ENCODE data around the gene MPO. TPM values are rescaled to one million over a fixed set of nuclear protein-coding genes. Genes with fewer than 3 reads are reported as not detected.

Gene MPO
- total and polyA plus RNA-seq, 10 of the 15 experiments (the other 5 are each of a cell fraction or from before 2014, with no cell fraction given): 0.06 to 0.49 (median 0.14) TPM

- TF ChIP-seq SPI1 (IDR thresholded peaks at IDR 0.05; ENCODE audit: borderline replicate concordance, insufficient read depth, low read depth, low read length) (no peak), SIX5 (IDR thresholded peaks at IDR 0.05; ENCODE audit: low read depth, low read length, severe bottlenecking) (no peak), CREM (IDR thresholded peaks at IDR 0.05; ENCODE audit: low read depth) (no peak), MEF2A (IDR thresholded peaks at IDR 0.05; ENCODE audit: insufficient read depth, low read depth, low read length) (no peak), ATF2 (IDR thresholded peaks at IDR 0.05; ENCODE audit: low read length) (no peak), EP300 (IDR thresholded peaks at IDR 0.05; ENCODE audit: borderline replicate concordance in 1 of 2, control insufficient read depth in 1 of 2, low read depth in 2 of 2, low read length in 2 of 2) (no peak), RAD51 (IDR thresholded peaks at IDR 0.05) (no peak), ZZZ3 (IDR thresholded peaks at IDR 0.05; ENCODE audit: control insufficient read depth, insufficient read length, low read depth) (no peak), SP1 (IDR thresholded peaks at IDR 0.05; ENCODE audit: low read depth, low read length) (no peak), E2F8 (IDR thresholded peaks at IDR 0.05; ENCODE audit: low read depth, partially characterized antibody) (no peak), ZNF24 (IDR thresholded peaks at IDR 0.05) (no peak), NFIC (IDR thresholded peaks at IDR 0.05; ENCODE audit: low read depth, low read length) (no peak), CTCF (IDR thresholded peaks at IDR 0.05 in 2 of 3, conservative IDR thresholded peaks at IDR 0.05 in 1 of 3; ENCODE audit: control insufficient read depth in 2 of 3, extremely low read depth in 1 of 3, insufficient read depth in 1 of 3, low read depth in 3 of 3, low read length in 3 of 3) (no peak), NFYB (IDR thresholded peaks at IDR 0.05; ENCODE audit: insufficient read depth, low read depth, low read length) (no peak), ZBTB4 (CRISPR knock-in tag; IDR thresholded peaks at IDR 0.05) (no peak; the same call in 1 of the 2 replicates), JUND (IDR thresholded peaks at IDR 0.05; ENCODE audit: low read depth, low read length) (peak; percentile 62; the same call in 1 of the 2 replicates), NR2F1 (conservative IDR thresholded peaks at IDR 0.05) (peak; percentile 40; the same call in 1 of the 2 replicates)
Observed at GRCh38 chr17:58324409-58325288, 43.9 kb upstream of the MPO start (continued).

Measured in GM12878 (cell line).